HG02763 (cell line): ENCODE data around the gene HTR3E.
"Not testable (repeated sequence)": the region's sequence is repeated elsewhere in the genome, so short reads cannot be mapped to it uniquely, and the experiment has no call there.

ENCODE experiments used
- ATAC-seq: cut with Tn5 transposase; IDR thresholded peaks from one replicate; pipeline ENCODE4 v1.9.1; 2021; ENCODE audit warnings: mild to moderate bottlenecking, moderate library complexity; ENCODE audit not compliant: unreplicated experiment

HTR3E gene

DNA sequence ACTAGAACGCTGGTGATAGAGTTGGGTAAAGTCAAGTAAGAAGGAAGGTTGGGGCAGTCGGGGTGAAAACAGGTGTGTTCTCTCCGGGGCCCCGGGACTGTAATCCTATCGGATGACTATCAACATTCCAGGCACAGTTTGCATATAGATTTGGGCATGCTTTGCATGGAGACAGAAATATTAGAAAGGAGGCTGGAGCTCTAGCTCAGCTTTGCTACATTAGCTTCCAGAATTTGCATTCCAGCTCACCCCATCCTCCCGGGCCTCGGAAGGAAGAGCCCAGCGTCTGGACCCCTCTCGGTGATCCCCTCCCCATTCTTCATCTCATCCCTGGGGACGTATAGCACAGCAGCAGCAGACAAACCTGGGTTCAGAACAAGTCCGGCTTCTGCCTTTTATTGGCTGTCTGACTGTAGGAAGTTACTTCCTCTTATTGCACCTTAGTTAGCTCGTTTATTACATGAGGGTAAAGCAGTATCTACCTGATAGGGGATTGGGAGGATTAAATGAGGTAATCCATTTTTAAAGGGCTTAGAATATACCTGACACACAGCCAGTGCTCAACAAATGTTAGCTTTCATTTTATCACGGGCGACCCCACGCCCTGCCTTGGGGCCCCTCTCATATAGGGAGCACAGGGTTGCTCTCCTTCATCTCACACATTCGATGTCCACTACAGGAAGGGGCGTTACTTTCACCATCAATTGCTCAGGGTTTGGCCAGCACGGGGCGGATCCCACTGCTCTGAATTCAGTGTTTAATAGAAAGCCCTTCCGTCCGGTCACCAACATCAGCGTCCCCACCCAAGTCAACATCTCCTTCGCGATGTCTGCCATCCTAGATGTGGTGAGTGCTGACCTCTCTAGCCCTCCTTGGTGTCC, 3.2 kb downstream of the HTR3E start:
- ATAC-seq = no peak

- ATAC-seq = no peak
These were observed 13.5 kb downstream of the HTR3E start for GRCh38 chr3:184110316-184110725.

- no peak for ATAC-seq
These were observed 19.2 kb downstream of the HTR3E start for GRCh38 chr3:184116017-184116416.

GRCh38 chr3:184117636-184118035, 20.8 kb downstream of the HTR3E start:
- no peak for ATAC-seq

DNA sequence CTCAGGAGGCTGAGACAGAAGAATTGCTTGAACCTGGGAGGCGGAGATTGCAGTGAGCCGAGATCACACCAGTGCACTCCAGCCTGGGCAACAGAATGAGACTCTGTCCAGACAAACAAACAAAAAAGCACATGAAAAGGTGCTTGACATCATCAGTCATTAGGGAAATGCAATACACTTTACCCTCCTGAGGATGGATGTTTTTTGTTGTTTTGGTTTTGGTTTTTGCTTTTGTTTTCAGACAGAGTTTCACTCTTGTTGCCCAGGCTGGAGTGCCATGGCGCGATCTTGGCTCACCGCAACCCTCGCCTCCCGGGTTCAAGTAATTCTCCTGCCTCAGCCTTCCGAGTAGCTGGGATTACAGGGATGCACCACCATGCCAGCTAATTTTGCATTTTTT, 24.2 kb downstream of the HTR3E start:
- ATAC-seq = not testable (repeated sequence)

DNA sequence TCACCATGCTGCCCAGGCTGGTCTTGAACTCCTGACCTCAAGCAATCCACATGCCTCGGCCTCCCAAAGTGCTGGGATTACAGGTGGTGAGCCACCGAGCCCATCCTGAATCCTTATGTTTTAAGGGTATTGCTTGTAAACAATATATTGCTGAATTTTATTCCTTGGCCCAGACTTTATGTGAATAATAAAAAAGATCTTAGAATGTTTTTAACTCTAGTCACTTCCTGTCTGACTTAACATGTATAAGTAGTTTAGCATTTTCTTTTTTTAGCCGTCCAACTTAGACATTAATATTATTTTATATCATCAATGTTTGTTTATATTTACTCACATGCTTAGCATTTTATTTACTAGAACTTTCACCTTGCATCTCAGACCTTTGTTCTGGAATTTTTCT, 29.1 kb downstream of the HTR3E start:
- no peak for ATAC-seq

- no peak for ATAC-seq
These were observed 32.1 kb downstream of the HTR3E start for GRCh38 chr3:184129012-184129411.

DNA sequence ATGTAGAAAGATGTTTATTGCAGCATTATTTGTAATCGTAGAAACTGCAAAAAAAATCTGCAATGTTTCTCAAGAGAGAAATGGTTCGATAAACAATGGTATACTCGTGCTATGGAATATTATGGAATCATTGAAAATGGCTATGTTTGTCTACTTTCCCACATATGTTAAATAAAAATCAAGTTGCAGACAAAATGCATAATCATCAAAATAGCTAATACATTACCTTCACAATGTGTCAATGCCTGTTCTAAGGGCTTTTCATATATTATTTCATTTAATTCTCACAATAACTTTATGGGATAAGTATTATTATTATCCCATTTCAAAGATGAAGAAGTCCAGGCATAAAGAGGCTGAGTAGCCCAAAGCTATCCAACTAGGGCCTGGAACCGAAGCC, 36.1 kb downstream of the HTR3E start:
- no peak for ATAC-seq

DNA sequence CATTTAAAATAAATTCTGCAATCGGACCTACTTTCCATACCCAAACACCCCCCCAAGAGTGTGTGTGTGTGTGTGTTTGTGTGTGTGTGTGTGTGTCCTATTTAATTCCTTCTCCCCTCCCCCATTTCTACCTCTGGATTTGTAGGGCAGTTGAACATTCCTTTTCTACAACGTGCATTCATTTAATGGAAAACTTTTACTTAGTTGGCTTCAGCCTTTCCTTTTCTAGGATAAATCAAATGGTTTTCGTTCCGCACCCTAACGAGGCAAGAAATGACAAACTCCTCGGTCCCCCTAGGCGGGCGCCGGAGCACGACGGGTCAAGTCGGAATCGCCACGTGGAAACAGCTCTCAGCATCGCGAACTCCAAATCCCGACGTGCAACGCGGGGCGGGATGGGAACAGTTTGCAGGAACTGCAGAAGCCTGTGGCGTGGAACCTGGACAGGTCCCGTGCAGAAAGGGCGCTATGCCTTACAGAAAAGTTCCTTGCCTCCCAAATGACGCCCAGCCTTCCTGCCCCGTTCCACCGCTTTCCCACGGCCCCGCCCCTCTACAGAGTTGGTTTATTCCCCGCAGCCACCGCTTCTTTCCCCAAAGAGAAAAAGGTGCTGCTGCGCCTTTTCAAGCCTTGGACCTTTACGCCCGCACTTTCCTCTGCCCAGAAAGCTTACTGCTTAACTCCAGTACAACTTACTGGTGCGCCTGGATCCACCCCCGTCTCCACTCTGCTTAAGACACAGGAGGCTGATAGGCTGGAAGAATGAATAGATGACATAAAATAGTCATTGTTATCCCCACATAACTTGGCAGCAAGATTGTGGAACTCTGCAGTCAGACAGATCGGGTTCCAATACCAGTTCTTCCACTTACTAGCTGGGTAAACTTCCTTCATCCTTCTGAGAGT, 37.2 kb downstream of the HTR3E start:
- ATAC-seq = peak; percentile 30

DNA sequence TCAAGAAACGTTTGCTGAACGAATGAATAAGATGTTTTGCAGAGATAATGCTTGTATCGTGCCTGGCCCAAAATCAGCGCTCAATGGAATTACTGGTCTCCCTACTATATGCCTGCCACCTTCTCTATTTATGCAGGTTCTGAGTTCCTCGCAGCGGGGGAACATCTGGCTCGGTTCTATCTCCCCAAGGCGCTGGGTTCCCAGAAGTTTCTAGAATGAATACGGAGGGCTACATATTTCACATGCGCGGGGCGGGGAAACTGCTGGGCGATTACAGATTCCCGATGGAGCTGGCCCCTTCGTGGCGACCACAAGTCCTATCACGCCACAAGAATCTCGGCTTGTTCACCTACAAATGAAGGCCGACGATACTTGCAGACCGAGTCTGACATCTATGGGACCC, 37.9 kb downstream of the HTR3E start:
- peak; percentile 9 for ATAC-seq

GRCh38 chr3:184135149-184135910, 38.5 kb downstream of the HTR3E start, which contains the start of gene EIF2B5:
Gene EIF2B5, plus strand, starts transcription at chr3:184135358. Its CDS starts 28 bp downstream, at chr3:184135386.
- ATAC-seq = peak; percentile 94

DNA sequence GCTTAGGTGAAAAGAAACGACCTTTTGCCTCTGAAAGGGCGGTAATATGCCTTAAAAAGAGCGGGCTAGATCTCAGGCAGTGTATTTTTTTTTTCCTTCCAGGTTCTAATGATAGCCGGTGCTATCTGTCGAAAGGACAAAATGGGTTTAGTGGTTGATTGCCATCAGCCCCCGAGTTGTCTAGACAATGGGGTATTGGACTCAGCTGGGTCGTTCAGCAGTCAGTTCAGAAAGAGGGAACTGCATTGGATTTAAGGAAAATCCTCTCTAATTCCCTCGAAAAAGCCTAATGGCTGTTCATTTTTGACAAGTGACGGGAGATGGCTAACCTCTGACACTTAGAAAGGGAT, 39.0 kb downstream of the HTR3E start:
- ATAC-seq = no peak

GRCh38 chr3:184140436-184140835, 43.6 kb downstream of the HTR3E start:
- ATAC-seq = no peak

DNA sequence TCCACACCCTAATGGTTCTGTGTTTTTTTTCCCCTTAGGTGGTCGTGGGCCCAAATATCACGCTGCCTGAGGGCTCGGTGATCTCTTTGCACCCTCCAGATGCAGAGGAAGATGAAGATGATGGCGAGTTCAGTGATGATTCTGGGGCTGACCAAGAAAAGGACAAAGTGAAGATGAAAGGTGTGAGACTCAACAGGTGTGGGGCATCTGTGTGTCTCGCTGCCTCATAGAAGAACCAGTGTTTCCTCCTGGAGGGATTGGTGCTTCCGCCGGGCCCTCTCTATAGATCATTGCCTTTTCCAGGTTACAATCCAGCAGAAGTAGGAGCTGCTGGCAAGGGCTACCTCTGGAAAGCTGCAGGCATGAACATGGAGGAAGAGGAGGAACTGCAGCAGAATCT, 45.3 kb downstream of the HTR3E start:
- no peak for ATAC-seq

GRCh38 chr3:184143327-184143726, 46.5 kb downstream of the HTR3E start:
- no peak for ATAC-seq

GRCh38 chr3:184144505-184144904, 47.6 kb downstream of the HTR3E start:
- ATAC-seq = no peak

- no peak for ATAC-seq
These were observed 48.3 kb downstream of the HTR3E start for GRCh38 chr3:184145111-184145524.

- no peak for ATAC-seq
These were observed 48.9 kb downstream of the HTR3E start for GRCh38 chr3:184145751-184146270.

- ATAC-seq = no peak
These were observed 51.2 kb downstream of the HTR3E start for GRCh38 chr3:184148076-184148475.

DNA sequence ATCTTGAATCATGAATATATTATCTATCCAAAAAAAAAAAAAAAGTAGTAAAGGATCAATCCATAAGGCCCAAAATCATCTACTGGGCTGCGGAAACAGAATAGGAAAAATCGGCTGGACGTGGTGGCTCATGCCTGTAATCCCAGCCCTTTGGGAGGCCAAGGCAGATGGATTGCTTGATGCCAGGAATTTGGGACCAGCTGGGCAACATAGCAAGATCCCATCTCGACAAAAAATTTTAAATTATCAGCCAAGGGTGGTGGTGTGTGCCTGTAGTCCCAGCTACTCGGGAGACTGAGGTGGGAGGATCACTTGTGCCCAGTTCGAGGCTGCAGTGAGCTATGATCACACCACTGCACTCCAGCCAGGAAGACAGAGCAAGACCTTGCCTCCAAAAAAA, 52.3 kb downstream of the HTR3E start:
- no peak for ATAC-seq

DNA sequence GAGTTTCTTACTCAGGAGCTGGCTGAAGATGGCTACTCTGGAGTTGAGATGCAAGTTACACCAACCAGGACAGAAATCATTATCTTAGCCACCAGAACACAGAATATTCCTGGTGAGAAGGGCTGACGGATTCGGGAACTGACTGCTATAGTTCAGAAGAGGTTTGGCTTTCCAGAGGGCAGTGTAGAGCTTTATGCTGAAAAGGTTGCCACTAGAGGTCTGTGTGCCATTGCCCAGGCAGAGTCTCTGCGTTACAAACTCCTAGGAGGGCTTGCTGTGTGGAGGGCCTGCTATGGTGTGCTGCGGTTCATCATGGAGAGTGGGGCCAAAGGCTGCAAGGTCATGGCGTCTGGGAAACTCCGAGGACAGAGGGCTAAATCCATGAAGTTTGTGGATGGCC, 52.9 kb downstream of the HTR3E start:
- ATAC-seq = not testable (repeated sequence)
